Umbilical cord (tissue), 2 donors: Measurements from ENCODE around the gene POLR2A. TPM values are rescaled to one million over a fixed set of nuclear protein-coding genes. Genes with fewer than 3 reads are reported as not detected.
A peak's percentile ranks its signal among the peaks of the same experiment; 100 is the strongest.

Source experiments
- DNase-seq: peaks from one replicate; pipeline ENCODE4 v3.0.0-alpha.2; 2015; ENCODE audit warnings: low spot score
- total RNA-seq: library from RNA; depleted of rRNA; stranded (reverse); fragments of >200 nt; gene quantifications from one replicate; pipeline ENCODE4 v1.2.3, GENCODE V29; 2014; ENCODE audit warnings: low replicate concordance; ENCODE audit not compliant: insufficient read depth

Gene POLR2A
- total RNA-seq, 1 donor from 2014 or later: 40.7 TPM

GRCh38 chr17:7502987-7503386, 18.8 kb downstream of the POLR2A start:
- DNase-seq: no peak

- no peak for DNase-seq
These were observed 19.4 kb downstream of the POLR2A start for GRCh38 chr17:7503521-7503920.

GRCh38 chr17:7508145-7508544, 24.0 kb downstream of the POLR2A start:
- DNase-seq: no peak

- no peak for DNase-seq
These were observed 24.7 kb downstream of the POLR2A start for GRCh38 chr17:7508846-7509245.

- no peak for DNase-seq
These were observed 25.8 kb downstream of the POLR2A start for GRCh38 chr17:7509937-7510336.

GRCh38 chr17:7511108-7511507, 26.9 kb downstream of the POLR2A start:
- DNase-seq: no peak

GRCh38 chr17:7512105-7512504, 27.9 kb downstream of the POLR2A start:
- DNase-seq: no peak

GRCh38 chr17:7512824-7513540, 28.8 kb downstream of the POLR2A start:
- no peak for DNase-seq

- DNase-seq: no peak
These were observed 29.8 kb downstream of the POLR2A start for GRCh38 chr17:7513850-7514419.

- no peak for DNase-seq
These were observed 31.9 kb downstream of the POLR2A start for GRCh38 chr17:7515911-7516610.

GRCh38 chr17:7523033-7523432, 38.9 kb downstream of the POLR2A start:
- no peak for DNase-seq

GRCh38 chr17:7528842-7529241, 44.7 kb downstream of the POLR2A start:
- no peak for DNase-seq

- DNase-seq: no peak
These were observed 46.1 kb downstream of the POLR2A start for GRCh38 chr17:7530023-7530900.

- DNase-seq: no peak
These were observed 53.9 kb downstream of the POLR2A start for GRCh38 chr17:7538050-7538449.

GRCh38 chr17:7538891-7539545, 54.9 kb downstream of the POLR2A start:
- DNase-seq: no peak

- DNase-seq: no peak
These were observed 57.0 kb downstream of the POLR2A start for GRCh38 chr17:7541074-7541621.

- DNase-seq: no peak
These were observed 60.7 kb downstream of the POLR2A start for GRCh38 chr17:7544911-7545310.

- peak; percentile 46 for DNase-seq
These were observed 64.6 kb downstream of the POLR2A start, which contains the start of gene TNFSF12 for GRCh38 chr17:7548585-7549400. TNFSF12 (plus strand) TSS chr17:7549058; CDS start chr17:7549154, 96 bp downstream.
